K562 (cell line): ENCODE results near the gene ROPN1.

Experiments used
- CHD4 ChIP-seq: fragments of 200-600 bp; sonication (generic); IDR thresholded peaks from 3 replicates; pipeline ENCODE4 v1.6.1; 2012; ENCODE audit warnings: low read depth, mild to moderate bottlenecking, mixed read lengths, low read length, inconsistent platforms; ENCODE audit not compliant: insufficient read depth, insufficient replicate concordance, poor library complexity, severe bottlenecking
- DNMT1 ChIP-seq: fragments of 450-650 bp; IDR thresholded peaks from 2 replicates; pipeline ENCODE4 v1.6.1; 2016; ENCODE audit warnings: antibody characterized with exemption, mild to moderate bottlenecking
- GTF2F1 ChIP-seq: IDR thresholded peaks from 2 replicates; pipeline ENCODE4 v1.6.1; 2011; ENCODE audit warnings: low read depth, low read length, improper control_type of control experiment
- ZNF282 ChIP-seq: sonication (generic); formaldehyde crosslinking; IDR thresholded peaks from 2 replicates; pipeline ENCODE4 v1.8.1; 2023; ENCODE audit warnings: missing genetic modification reagents
- TF ChIP-seq, protein P1 (sequence below), 3 experiments: IDR thresholded peaks in 2 of 3; conservative IDR thresholded peaks in 1 of 3; 2 replicates each; pipeline ENCODE4 v1.5.1; 2011 to 2012; ENCODE audit warnings: low read length in 3 of 3, mild to moderate bottlenecking in 3 of 3, control low read depth in 2 of 3, improper control_type of control experiment in 1 of 3, inconsistent platforms in 1 of 3, low read depth in 1 of 3, mixed read lengths in 1 of 3, moderate library complexity in 1 of 3; ENCODE audit not compliant: insufficient read depth in 2 of 3
- TF ChIP-seq, protein P2 (sequence below): sonication (generic); formaldehyde crosslinking; IDR thresholded peaks from 2 replicates; pipeline ENCODE4 v1.8.0; 2023; ENCODE audit warnings: mild to moderate bottlenecking, missing genetic modification reagents

DNA sequence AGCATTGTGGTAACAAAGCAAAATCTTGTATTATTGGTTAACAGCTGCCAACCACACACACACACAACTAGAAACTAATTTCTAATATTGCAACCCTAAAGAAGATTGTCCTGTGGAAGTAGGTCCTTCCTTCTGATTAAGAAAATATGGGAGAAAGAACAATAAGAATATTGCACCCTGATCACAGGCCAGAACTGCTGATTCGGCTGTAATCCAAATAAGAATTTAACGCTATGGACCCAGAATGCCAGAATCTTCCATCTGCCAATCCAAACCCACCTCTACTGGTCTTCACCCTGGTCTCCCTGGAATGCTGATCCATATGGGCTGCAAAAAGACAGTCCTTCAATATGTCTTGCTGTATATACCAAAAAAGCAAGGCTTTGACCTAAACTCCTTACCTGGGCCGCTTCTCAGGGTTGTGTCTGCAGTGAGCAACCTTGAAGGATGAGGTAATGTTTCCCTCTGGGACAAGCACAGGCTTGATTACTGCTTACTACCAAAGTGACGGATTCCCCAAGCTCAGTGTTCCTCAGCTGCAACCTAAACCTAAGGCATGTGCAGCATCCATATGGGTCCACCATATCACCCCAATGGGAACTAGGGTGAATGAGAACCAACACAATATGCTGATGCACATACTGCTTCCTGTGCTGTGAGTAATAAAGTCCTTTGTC, 38.9 kb downstream of the ROPN1 start:
- TF ChIP-seq GTF2F1 (no peak), DNMT1 (no peak), ZNF282 (no peak), CHD4 (no peak)
- TF ChIP-seq, protein P1, sequence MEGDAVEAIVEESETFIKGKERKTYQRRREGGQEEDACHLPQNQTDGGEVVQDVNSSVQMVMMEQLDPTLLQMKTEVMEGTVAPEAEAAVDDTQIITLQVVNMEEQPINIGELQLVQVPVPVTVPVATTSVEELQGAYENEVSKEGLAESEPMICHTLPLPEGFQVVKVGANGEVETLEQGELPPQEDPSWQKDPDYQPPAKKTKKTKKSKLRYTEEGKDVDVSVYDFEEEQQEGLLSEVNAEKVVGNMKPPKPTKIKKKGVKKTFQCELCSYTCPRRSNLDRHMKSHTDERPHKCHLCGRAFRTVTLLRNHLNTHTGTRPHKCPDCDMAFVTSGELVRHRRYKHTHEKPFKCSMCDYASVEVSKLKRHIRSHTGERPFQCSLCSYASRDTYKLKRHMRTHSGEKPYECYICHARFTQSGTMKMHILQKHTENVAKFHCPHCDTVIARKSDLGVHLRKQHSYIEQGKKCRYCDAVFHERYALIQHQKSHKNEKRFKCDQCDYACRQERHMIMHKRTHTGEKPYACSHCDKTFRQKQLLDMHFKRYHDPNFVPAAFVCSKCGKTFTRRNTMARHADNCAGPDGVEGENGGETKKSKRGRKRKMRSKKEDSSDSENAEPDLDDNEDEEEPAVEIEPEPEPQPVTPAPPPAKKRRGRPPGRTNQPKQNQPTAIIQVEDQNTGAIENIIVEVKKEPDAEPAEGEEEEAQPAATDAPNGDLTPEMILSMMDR (IDR thresholded peaks at IDR 0.05 in 2 of 3, conservative IDR thresholded peaks at IDR 0.05 in 1 of 3; ENCODE audit: insufficient read depth in 2 of 3, low read depth in 1 of 3, low read length in 3 of 3) = no peak
- TF ChIP-seq, protein P2, sequence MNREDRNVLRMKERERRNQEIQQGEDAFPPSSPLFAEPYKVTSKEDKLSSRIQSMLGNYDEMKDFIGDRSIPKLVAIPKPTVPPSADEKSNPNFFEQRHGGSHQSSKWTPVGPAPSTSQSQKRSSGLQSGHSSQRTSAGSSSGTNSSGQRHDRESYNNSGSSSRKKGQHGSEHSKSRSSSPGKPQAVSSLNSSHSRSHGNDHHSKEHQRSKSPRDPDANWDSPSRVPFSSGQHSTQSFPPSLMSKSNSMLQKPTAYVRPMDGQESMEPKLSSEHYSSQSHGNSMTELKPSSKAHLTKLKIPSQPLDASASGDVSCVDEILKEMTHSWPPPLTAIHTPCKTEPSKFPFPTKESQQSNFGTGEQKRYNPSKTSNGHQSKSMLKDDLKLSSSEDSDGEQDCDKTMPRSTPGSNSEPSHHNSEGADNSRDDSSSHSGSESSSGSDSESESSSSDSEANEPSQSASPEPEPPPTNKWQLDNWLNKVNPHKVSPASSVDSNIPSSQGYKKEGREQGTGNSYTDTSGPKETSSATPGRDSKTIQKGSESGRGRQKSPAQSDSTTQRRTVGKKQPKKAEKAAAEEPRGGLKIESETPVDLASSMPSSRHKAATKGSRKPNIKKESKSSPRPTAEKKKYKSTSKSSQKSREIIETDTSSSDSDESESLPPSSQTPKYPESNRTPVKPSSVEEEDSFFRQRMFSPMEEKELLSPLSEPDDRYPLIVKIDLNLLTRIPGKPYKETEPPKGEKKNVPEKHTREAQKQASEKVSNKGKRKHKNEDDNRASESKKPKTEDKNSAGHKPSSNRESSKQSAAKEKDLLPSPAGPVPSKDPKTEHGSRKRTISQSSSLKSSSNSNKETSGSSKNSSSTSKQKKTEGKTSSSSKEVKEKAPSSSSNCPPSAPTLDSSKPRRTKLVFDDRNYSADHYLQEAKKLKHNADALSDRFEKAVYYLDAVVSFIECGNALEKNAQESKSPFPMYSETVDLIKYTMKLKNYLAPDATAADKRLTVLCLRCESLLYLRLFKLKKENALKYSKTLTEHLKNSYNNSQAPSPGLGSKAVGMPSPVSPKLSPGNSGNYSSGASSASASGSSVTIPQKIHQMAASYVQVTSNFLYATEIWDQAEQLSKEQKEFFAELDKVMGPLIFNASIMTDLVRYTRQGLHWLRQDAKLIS (CRISPR knock-in tag) = no peak
